Cardiac muscle cell (in vitro differentiated cells and primary cell): ENCODE data around the gene TMEM263. TPM values are rescaled to one million over a fixed set of nuclear protein-coding genes. Genes with fewer than 3 reads are reported as not detected.

Experiments
- DNase-seq, 2 donors: peaks; one replicate each; pipeline versions ENCODE4 v3.0.0 to v3.0.0-alpha.2; 2010 to 2017; ENCODE audit warnings: low read depth in 1 of 2, low spot score in 1 of 2
- H3K27ac ChIP-seq: fragments of 200-600 bp; sonication (generic); 2 replicates; pipeline ENCODE4 v1.5.1; 2016
- H3K27me3 ChIP-seq: fragments of 200-600 bp; sonication (generic); 2 replicates; pipeline ENCODE4 v1.6.0; 2016; ENCODE audit warnings: control low read depth
- H3K36me3 ChIP-seq: fragments of 200-600 bp; sonication (generic); 2 replicates; pipeline ENCODE4 v1.5.1; 2016; ENCODE audit warnings: control low read depth
- H3K4me1 ChIP-seq: fragments of 200-600 bp; sonication (generic); 2 replicates; pipeline ENCODE4 v1.8.1; 2017; ENCODE audit warnings: low read depth, mild to moderate bottlenecking, mixed run types
- H3K4me3 ChIP-seq: fragments of 200-600 bp; sonication (generic); 2 replicates; pipeline ENCODE4 v1.5.1; 2016; ENCODE audit warnings: mild to moderate bottlenecking
- H3K9me3 ChIP-seq: fragments of 200-600 bp; sonication (generic); 2 replicates; pipeline ENCODE4 v1.5.1; 2017; ENCODE audit warnings: low read depth, mild to moderate bottlenecking, control low read depth
- CTCF ChIP-seq: IDR thresholded peaks from 2 replicates; pipeline ENCODE4 v1.5.1; 2012; ENCODE audit warnings: low read depth, mild to moderate bottlenecking, low read length
- polyA plus RNA-seq: library from polyadenylated mRNA; unstranded; fragments of >200 nt; fragmentation: Nextera tagmentation; extraction: Ambion mirVana; gene quantifications from 2 replicates; pipeline ENCODE4 v1.2.1, GENCODE V29; 2016
- total RNA-seq: library from RNA; depleted of rRNA; stranded (reverse); fragments of >200 nt; gene quantifications from 2 replicates; pipeline ENCODE4 v1.2.3, GENCODE V29; 2016

Gene TMEM263
- total and polyA plus RNA-seq, 2 experiments from 2014 or later, result 77.8 to 87.4 TPM

GRCh38 chr12:106980944-106981343 lies 25.2 kb downstream of the TMEM263 start:
- H3K36me3 ChIP-seq, result peaks cover 5% of the 10 kb centered on the region
- peak in 1 of 2 donors; percentile 40 for DNase-seq
- H3K4me3 ChIP-seq, result no peak overlapping the region
- no peaks in the 10 kb centered on the region for H3K27me3 ChIP-seq
- H3K27ac ChIP-seq, result peak overlapping the region; percentile 63
- no peak for TF ChIP-seq CTCF
- H3K4me1 ChIP-seq, result peaks cover 42% of the 10 kb centered on the region
- H3K9me3 ChIP-seq, result no peaks in the 10 kb centered on the region

- H3K4me3 ChIP-seq, result no peak overlapping the region
- peaks cover 35% of the 10 kb centered on the region for H3K4me1 ChIP-seq
- no peak for TF ChIP-seq CTCF
- H3K36me3 ChIP-seq, result peaks cover 5% of the 10 kb centered on the region
- no peak overlapping the region for H3K27ac ChIP-seq
- DNase-seq, result peak in 1 of 2 donors; percentile 77
- H3K9me3 ChIP-seq, result no peaks in the 10 kb centered on the region
- no peaks in the 10 kb centered on the region for H3K27me3 ChIP-seq
Observed at GRCh38 chr12:106981788-106982187, 26.1 kb downstream of the TMEM263 start.

GRCh38 chr12:106982229-106982628 lies 26.5 kb downstream of the TMEM263 start:
- H3K4me1 ChIP-seq, result peaks cover 30% of the 10 kb centered on the region
- no peak for DNase-seq
- H3K4me3 ChIP-seq, result no peak overlapping the region
- no peak overlapping the region for H3K27ac ChIP-seq
- H3K36me3 ChIP-seq, result peaks cover 5% of the 10 kb centered on the region
- H3K27me3 ChIP-seq, result no peaks in the 10 kb centered on the region
- TF ChIP-seq CTCF, result no peak
- H3K9me3 ChIP-seq, result no peaks in the 10 kb centered on the region

- no peak for DNase-seq
- H3K36me3 ChIP-seq, result peaks cover 5% of the 10 kb centered on the region
- no peak overlapping the region for H3K27ac ChIP-seq
- H3K9me3 ChIP-seq, result no peaks in the 10 kb centered on the region
- H3K4me3 ChIP-seq, result no peak overlapping the region
- H3K27me3 ChIP-seq, result no peaks in the 10 kb centered on the region
- no peak for TF ChIP-seq CTCF
- H3K4me1 ChIP-seq, result peaks cover 11% of the 10 kb centered on the region
Observed at GRCh38 chr12:106984588-106985137, 29.0 kb downstream of the TMEM263 start.

- Histone ChIP-seq H3K9me3 (no peaks in the 10 kb centered on the region), H3K36me3 (peaks cover 5% of the 10 kb centered on the region), H3K27me3 (no peaks in the 10 kb centered on the region), H3K27ac (no peak overlapping the region), H3K4me1 (peaks cover 11% of the 10 kb centered on the region), H3K4me3 (peak overlapping the region; percentile 70)
- TF ChIP-seq CTCF, result no peak
- no peak for DNase-seq
Observed at GRCh38 chr12:106985479-106985878, 29.8 kb downstream of the TMEM263 start.
